ENCODE results near the gene PAQR6. TPM values are rescaled to one million over a fixed set of nuclear protein-coding genes. Genes with fewer than 3 reads are reported as not detected.
A peak's percentile ranks its signal among the peaks of the same experiment; 100 is the strongest.
"Not testable (repeated sequence)": the region's sequence is repeated elsewhere in the genome, so short reads cannot be mapped to it uniquely, and the experiment has no call there.

The PAQR6 gene
- total and polyA plus RNA-seq, 5 donors from 2014 or later: 0.13 to 3.7 (median 0.81) TPM

DNA sequence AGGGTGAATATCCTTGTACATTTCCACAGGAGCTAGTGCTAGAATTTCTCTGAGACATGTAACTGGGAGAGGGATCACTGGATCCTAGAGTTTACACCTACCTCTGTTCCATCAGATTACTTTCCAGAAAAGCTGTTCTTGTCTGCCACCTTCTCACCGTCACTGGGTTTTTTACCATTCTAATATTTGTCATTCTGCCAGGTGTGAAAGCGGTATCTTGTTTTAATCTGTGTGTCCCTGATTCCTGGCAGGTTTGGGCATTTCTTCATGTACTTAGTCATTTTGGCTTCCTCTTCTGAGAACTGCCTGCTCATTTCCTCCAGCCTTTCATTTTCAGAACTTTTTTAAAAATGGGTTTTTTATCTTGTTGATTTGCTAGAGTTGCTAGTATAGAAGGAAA, 30.0 kb downstream of the PAQR6 start:
- peaks cover 20% of the 10 kb centered on the region for H3K36me3 ChIP-seq (ENCODE audit: control insufficient read depth, insufficient read depth, low read length)
- H3K27me3 Mint-ChIP-seq: no peaks in the 10 kb centered on the region
- peak overlapping the region; percentile 72 for H3K4me3 ChIP-seq (ENCODE audit: low read depth, low read length)
- H3K9me3 Mint-ChIP-seq: no peaks in the 10 kb centered on the region
- H3K27ac ChIP-seq (ENCODE audit: insufficient read depth, low read length, poor library complexity, severe bottlenecking): peak overlapping the region; percentile 70
- peak; percentile 63 to 67 for ATAC-seq (ENCODE audit: low read depth in 2 of 2)
- DNase-seq: peak in 1 of 3 donors; percentile 91
- peaks cover 37% of the 10 kb centered on the region for H3K4me1 ChIP-seq (ENCODE audit: control insufficient read depth, insufficient read depth, low read length, poor library complexity, severe bottlenecking)
- H3K27ac Mint-ChIP-seq: peak overlapping the region; percentile 81 to 98 (median 93)
- H3K4me1 Mint-ChIP-seq: peaks cover 26 to 73% (median 37%) of the 10 kb centered on the region in 4 donors
- H3K36me3 Mint-ChIP-seq: peaks cover 26% of the 10 kb centered on the region
- H3K27me3 ChIP-seq (ENCODE audit: control insufficient read depth, insufficient read depth, low read length): no peaks in the 10 kb centered on the region
- no peaks in the 10 kb centered on the region for H3K9me3 ChIP-seq (ENCODE audit: control insufficient read depth in 2 of 2, low read length in 2 of 2)
- H3K4me3 Mint-ChIP-seq: peak overlapping the region; percentile 50 to 92 (median 69)

DNA sequence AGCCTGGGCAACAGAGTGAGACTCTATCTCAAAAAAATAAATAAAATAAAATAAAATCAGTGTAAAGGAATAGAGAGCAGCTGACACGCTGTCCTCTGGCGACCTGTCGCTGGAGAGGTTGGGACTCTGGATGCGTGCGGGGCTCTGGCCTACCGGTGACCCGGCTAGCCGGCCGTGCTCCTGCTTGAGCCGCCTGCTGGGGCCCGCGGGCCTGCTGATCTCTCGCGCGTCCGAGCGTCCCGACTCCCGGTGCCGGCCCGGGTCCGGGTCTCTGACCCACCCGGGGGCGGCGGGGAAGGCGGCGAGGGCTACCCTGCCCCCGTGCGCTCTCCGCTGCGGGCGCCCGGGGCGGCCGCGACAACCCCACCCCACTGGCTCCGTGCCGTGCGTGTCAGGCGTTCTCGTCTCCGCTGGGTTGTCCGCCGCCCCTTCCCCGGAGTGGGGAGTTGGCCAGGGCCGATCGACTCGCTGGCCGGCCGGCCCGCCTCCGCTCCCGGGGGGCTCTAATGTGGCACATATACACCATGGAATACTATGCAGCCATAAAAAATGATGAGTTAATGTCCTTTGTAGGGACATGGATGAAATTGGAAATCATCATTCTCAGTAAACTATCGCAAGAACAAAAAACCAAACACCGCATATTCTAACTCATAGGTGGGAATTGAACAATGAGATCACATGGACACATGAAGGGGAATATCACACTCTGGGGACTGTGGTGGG, 31.3 kb downstream of the PAQR6 start:
- H3K27ac ChIP-seq (ENCODE audit: insufficient read depth, low read length, poor library complexity, severe bottlenecking); H3K27me3 ChIP-seq (ENCODE audit: control insufficient read depth, insufficient read depth, low read length); H3K4me3 ChIP-seq (ENCODE audit: low read depth, low read length); ATAC-seq (ENCODE audit: low read depth in 2 of 2); H3K27me3 Mint-ChIP-seq; H3K9me3 ChIP-seq (ENCODE audit: control insufficient read depth in 2 of 2, low read length in 2 of 2); H3K27ac Mint-ChIP-seq; H3K36me3 ChIP-seq (ENCODE audit: control insufficient read depth, insufficient read depth, low read length); H3K9me3 Mint-ChIP-seq; DNase-seq: not testable (repeated sequence)
- H3K4me1 ChIP-seq (ENCODE audit: control insufficient read depth, insufficient read depth, low read length, poor library complexity, severe bottlenecking): peaks cover 44% of the 10 kb centered on the region
- H3K4me1 Mint-ChIP-seq: peaks cover 20 to 68% (median 36%) of the 10 kb centered on the region in 4 donors
- H3K36me3 Mint-ChIP-seq: peaks cover 15% of the 10 kb centered on the region
- peak overlapping the region in 1 of 4 donors; percentile 71 for H3K4me3 Mint-ChIP-seq

DNA sequence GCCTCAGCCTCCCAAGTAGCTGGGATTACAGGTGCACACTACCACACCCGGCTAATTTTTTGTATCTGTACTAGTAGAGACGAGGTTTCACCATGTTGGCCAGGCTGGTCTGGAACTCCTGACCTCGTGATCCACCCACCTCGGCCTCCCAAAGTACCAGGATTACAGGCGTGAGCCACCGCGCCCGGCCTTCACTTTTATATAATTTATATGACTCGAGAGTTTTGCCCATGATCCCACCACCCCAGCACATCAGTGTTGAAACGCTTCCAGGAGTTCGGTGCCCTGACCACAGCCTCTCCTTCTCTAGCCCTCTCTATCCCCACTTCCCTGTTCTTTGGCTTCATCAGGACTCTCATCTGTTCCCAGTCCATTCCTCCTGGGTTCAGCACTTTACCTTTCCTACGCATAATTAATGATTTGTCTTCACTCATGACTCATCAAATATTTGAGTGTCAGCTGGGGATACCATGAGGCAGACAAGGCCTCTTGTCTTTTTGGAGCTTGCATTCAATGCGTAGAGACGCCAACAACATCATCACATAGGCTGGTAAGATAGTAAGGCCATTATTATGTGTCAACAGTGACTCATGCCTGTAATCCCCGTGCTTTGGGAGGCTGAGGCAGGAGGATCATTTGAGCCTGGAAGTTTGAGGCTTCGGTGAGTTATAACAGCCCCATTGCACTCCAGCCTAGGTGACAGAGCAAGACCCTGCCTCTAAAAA, 33.7 kb downstream of the PAQR6 start:
- H3K36me3 ChIP-seq (ENCODE audit: control insufficient read depth, insufficient read depth, low read length): peaks cover 10% of the 10 kb centered on the region
- Mint-ChIP-seq H3K27ac (peak overlapping the region; percentile 82 to 100 (median 94)), H3K9me3 (no peaks in the 10 kb centered on the region), H3K4me1 (peaks cover 11 to 55% (median 26%) of the 10 kb centered on the region in 4 donors), H3K27me3 (no peaks in the 10 kb centered on the region), H3K36me3 (peaks cover 15% of the 10 kb centered on the region), H3K4me3 (peak overlapping the region; percentile 82 to 99 (median 84))
- H3K27ac ChIP-seq (ENCODE audit: insufficient read depth, low read length, poor library complexity, severe bottlenecking): peak overlapping the region; percentile 98
- DNase-seq (peak in 1 of 3 donors; percentile 34), ATAC-seq (ENCODE audit: low read depth in 2 of 2) (no peak)
- peak overlapping the region; percentile 88 for H3K4me3 ChIP-seq (ENCODE audit: low read depth, low read length)
- H3K9me3 ChIP-seq (ENCODE audit: control insufficient read depth in 2 of 2, low read length in 2 of 2): no peaks in the 10 kb centered on the region
- peaks cover 41% of the 10 kb centered on the region for H3K4me1 ChIP-seq (ENCODE audit: control insufficient read depth, insufficient read depth, low read length, poor library complexity, severe bottlenecking)
- H3K27me3 ChIP-seq (ENCODE audit: control insufficient read depth, insufficient read depth, low read length): no peaks in the 10 kb centered on the region

DNA sequence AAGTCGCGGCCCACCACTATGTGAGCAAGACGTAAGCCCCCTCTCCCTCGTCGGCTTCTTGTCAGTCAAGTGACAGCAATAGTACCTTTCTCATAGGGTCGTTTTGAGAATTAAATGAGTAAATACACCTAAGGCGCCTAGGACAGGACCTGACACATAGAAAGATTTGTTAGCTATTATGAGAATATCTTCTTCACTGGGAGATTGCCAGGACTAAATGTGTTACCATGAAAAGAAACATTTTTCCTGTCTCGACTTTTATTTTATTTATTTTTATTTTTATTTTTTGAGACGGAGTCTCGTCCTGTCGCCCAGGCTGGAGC, 34.3 kb downstream of the PAQR6 start:
- H3K27me3 Mint-ChIP-seq: no peaks in the 10 kb centered on the region
- H3K27ac Mint-ChIP-seq: peak overlapping the region; percentile 95 to 100 (median 100)
- Histone ChIP-seq H3K27ac (ENCODE audit: insufficient read depth, low read length, poor library complexity, severe bottlenecking) (peak overlapping the region; percentile 98), H3K9me3 (ENCODE audit: control insufficient read depth in 2 of 2, low read length in 2 of 2) (no peaks in the 10 kb centered on the region), H3K27me3 (ENCODE audit: control insufficient read depth, insufficient read depth, low read length) (no peaks in the 10 kb centered on the region), H3K36me3 (ENCODE audit: control insufficient read depth, insufficient read depth, low read length) (peaks cover 15% of the 10 kb centered on the region), H3K4me1 (ENCODE audit: control insufficient read depth, insufficient read depth, low read length, poor library complexity, severe bottlenecking) (peaks cover 39% of the 10 kb centered on the region), H3K4me3 (ENCODE audit: low read depth, low read length) (peak overlapping the region; percentile 88)
- H3K4me3 Mint-ChIP-seq: peak overlapping the region; percentile 94 to 99 (median 98)
- H3K9me3 Mint-ChIP-seq: no peaks in the 10 kb centered on the region
- ATAC-seq (ENCODE audit: low read depth in 2 of 2) (no peak), DNase-seq (no peak)
- peaks cover 10 to 55% (median 24%) of the 10 kb centered on the region in 4 donors for H3K4me1 Mint-ChIP-seq
- H3K36me3 Mint-ChIP-seq: peaks cover 19% of the 10 kb centered on the region

DNA sequence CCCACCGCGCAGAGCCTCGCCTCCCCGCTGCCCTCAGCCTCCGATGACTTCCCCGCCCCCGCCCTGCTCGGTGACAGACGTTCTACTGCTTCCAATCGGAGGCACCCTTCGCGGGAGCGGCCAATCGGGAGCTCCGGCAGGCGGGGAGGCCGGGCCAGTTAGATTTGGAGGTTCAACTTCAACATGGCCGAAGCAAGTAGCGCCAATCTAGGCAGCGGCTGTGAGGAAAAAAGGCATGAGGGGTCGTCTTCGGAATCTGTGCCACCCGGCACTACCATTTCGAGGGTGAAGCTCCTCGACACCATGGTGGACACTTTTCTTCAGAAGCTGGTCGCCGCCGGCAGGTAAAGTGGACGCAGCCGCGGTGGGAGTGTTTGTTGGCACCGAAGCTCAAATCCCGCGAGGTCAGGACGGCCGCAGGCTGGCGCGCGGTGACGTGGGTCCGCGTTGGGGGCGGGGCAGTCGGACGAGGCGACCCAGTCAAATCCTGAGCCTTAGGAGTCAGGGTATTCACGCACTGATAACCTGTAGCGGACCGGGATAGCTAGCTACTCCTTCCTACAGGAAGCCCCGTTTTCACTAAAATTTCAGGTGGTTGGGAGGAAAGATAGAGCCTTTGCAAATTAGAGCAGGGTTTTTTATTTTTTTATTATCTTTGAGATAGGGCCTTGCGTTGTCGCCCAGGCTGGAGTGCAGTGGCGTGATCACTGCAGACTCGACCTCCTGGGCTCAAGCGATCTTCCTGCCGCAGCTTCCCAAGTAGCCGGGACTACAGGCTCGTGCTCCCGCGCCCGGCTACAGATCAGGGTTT, 34.8 kb downstream of the PAQR6 start, which contains the start of gene PMF1:
PMF1 (plus strand) TSS at position 175 of the 811 bp plus-strand sequence; CDS start at position 184, 9 bp downstream.
- Histone ChIP-seq H3K4me3 (ENCODE audit: low read depth, low read length) (peak within 1 kb of the TSS; percentile 88), H3K9me3 (ENCODE audit: control insufficient read depth in 2 of 2, low read length in 2 of 2) (no peaks in the 10 kb centered on the region), H3K36me3 (ENCODE audit: control insufficient read depth, insufficient read depth, low read length) (peaks cover 19% of the 10 kb centered on the region), H3K27me3 (ENCODE audit: control insufficient read depth, insufficient read depth, low read length) (no peaks in the 10 kb centered on the region), H3K4me1 (ENCODE audit: control insufficient read depth, insufficient read depth, low read length, poor library complexity, severe bottlenecking) (peaks cover 34% of the 10 kb centered on the region), H3K27ac (ENCODE audit: insufficient read depth, low read length, poor library complexity, severe bottlenecking) (peak within 1 kb of the TSS; percentile 98)
- ATAC-seq (ENCODE audit: low read depth in 2 of 2) (peak; percentile 94 to 96), DNase-seq (peak; percentile 93 to 98 (median 96))
- no peaks in the 10 kb centered on the region for H3K27me3 Mint-ChIP-seq
- no peaks in the 10 kb centered on the region for H3K9me3 Mint-ChIP-seq
- H3K36me3 Mint-ChIP-seq: peaks cover 21% of the 10 kb centered on the region
- peaks cover 8 to 50% (median 21%) of the 10 kb centered on the region in 4 donors for H3K4me1 Mint-ChIP-seq
- H3K27ac Mint-ChIP-seq: peak within 1 kb of the TSS; percentile 95 to 100 (median 100)
- peak within 1 kb of the TSS; percentile 94 to 99 (median 98) for H3K4me3 Mint-ChIP-seq

DNA sequence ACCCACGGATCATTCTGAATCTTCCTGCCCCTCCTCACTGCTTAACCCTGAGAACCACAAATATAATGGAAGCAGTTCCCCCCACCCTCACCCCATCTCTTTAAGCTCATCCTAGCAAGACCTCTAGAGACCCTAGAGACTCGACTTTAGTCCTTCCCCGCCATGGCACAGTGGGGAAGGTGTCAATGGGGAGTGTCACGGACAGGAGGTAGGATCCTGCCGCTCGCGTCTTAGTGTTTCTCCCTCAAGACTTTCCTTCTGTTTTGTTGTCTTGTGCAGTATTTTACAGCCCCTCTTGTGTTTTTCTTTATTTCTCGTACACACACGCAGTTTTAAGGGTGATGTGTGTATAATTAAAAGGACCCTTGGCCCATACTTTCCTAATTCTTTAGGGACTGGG, 35.7 kb downstream of the PAQR6 start:
- peaks cover 25% of the 10 kb centered on the region for H3K36me3 Mint-ChIP-seq

DNA sequence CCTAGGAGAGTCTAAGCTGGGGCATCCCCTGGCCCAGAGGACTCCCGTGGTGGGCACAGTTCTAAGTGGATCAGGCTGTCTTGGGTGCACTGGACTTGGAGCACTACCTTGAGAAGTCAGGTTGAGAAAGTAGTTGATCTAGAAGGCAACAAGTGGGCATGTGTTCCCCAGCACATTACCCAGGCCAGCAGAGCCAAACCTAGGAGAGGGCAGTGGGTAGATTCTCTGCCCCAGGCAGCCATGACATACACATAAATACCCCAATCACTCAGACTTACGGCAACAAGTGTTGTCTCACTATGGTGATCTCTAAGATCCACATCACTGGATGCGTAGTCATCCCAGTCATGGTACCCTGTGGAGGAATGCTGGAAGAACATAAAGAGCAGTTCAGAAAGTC, 36.6 kb downstream of the PAQR6 start:
- H3K27me3 Mint-ChIP-seq: no peaks in the 10 kb centered on the region
- DNase-seq: no peak
- H3K36me3 Mint-ChIP-seq: peaks cover 25% of the 10 kb centered on the region
- H3K4me1 ChIP-seq (ENCODE audit: control insufficient read depth, insufficient read depth, low read length, poor library complexity, severe bottlenecking): peaks cover 23% of the 10 kb centered on the region
- H3K9me3 Mint-ChIP-seq: no peaks in the 10 kb centered on the region
- H3K4me3 Mint-ChIP-seq: peak overlapping the region in 2 of 4 donors; percentile 28 to 99
- no peak overlapping the region for H3K4me3 ChIP-seq (ENCODE audit: low read depth, low read length)
- H3K4me1 Mint-ChIP-seq: peaks cover 4 to 37% (median 14%) of the 10 kb centered on the region in 4 donors
- no peak overlapping the region for H3K27ac ChIP-seq (ENCODE audit: insufficient read depth, low read length, poor library complexity, severe bottlenecking)
- ATAC-seq (ENCODE audit: low read depth in 2 of 2): no peak
- no peaks in the 10 kb centered on the region for H3K27me3 ChIP-seq (ENCODE audit: control insufficient read depth, insufficient read depth, low read length)
- peak overlapping the region; percentile 79 to 100 (median 100) for H3K27ac Mint-ChIP-seq
- no peaks in the 10 kb centered on the region for H3K9me3 ChIP-seq (ENCODE audit: control insufficient read depth in 2 of 2, low read length in 2 of 2)
- peaks cover 31% of the 10 kb centered on the region for H3K36me3 ChIP-seq (ENCODE audit: control insufficient read depth, insufficient read depth, low read length)

More for the DNA sequence above, 35.7 kb downstream of the PAQR6 start:
- Histone ChIP-seq H3K4me3 (ENCODE audit: low read depth, low read length) (peak overlapping the region; percentile 88), H3K27ac (ENCODE audit: insufficient read depth, low read length, poor library complexity, severe bottlenecking) (peak overlapping the region; percentile 98), H3K4me1 (ENCODE audit: control insufficient read depth, insufficient read depth, low read length, poor library complexity, severe bottlenecking) (peaks cover 25% of the 10 kb centered on the region), H3K9me3 (ENCODE audit: control insufficient read depth in 2 of 2, low read length in 2 of 2) (no peaks in the 10 kb centered on the region), H3K27me3 (ENCODE audit: control insufficient read depth, insufficient read depth, low read length) (no peaks in the 10 kb centered on the region), H3K36me3 (ENCODE audit: control insufficient read depth, insufficient read depth, low read length) (peaks cover 25% of the 10 kb centered on the region)
- no peak for ATAC-seq (ENCODE audit: low read depth in 2 of 2)
- H3K9me3 Mint-ChIP-seq: no peaks in the 10 kb centered on the region
- H3K4me1 Mint-ChIP-seq: peaks cover 4 to 41% (median 14%) of the 10 kb centered on the region in 4 donors
- DNase-seq: no peak
- no peaks in the 10 kb centered on the region for H3K27me3 Mint-ChIP-seq
- H3K4me3 Mint-ChIP-seq: peak overlapping the region; percentile 94 to 99 (median 98)
- H3K27ac Mint-ChIP-seq: peak overlapping the region in 2 of 3 donors; percentile 100
